SK-N-MC (cell line): ENCODE measurements around the gene IMMT.

Source experiments
- EZH2 ChIP-seq: fragments of 200-600 bp; sonication (generic); IDR thresholded peaks from one replicate; pipeline ENCODE4 v1.6.1; 2017; ENCODE audit warnings: antibody characterized with exemption
- POLR2AphosphoS5 ChIP-seq: IDR thresholded peaks from 2 replicates; pipeline ENCODE4 v1.6.1; 2012; ENCODE audit warnings: mild to moderate bottlenecking, low read depth, low read length, borderline replicate concordance

- TF ChIP-seq EZH2 (no peak), POLR2AphosphoS5 (no peak)
Observed at GRCh38 chr2:86214503-86214832, 19.2 kb upstream of the IMMT start.
